HEK293 (cell line): ENCODE data around the gene WNT7A.

Experiments
- CTCF ChIA-PET: fragments of 350-600 bp; formaldehyde crosslinking; extraction: SDS; loops from one replicate; lab custom pipeline; 2021; ENCODE audit warnings: antibody characterized with exemption; lab: Yijun Ruan, JAX
- POLR2A ChIA-PET: fragments of 300-600 bp; formaldehyde crosslinking; extraction: SDS; loops from one replicate; lab custom pipeline; 2020; ENCODE audit warnings: antibody characterized with exemption, inconsistent platforms; lab: Yijun Ruan, JAX
- H3K27ac ChIP-seq: fragments of 200-500 bp; sonication (Bioruptor generic); 2 replicates; pipeline ENCODE4 v1.5.1; 2014; ENCODE audit warnings: low read depth, low read length, control low read depth, inconsistent platforms; ENCODE audit errors: extremely low read depth
- H3K36me3 ChIP-seq, 2 experiments: fragments of 200-500 bp in 1 of 2; sonication (Bioruptor generic) in 1 of 2; 1 replicate in 1 of 2; 2 replicates in 1 of 2; pipeline ENCODE4 v1.5.1; 2014 to 2017; ENCODE audit warnings: inconsistent platforms in 2 of 2, low read length in 2 of 2; ENCODE audit not compliant: control insufficient read depth in 2 of 2, insufficient read depth in 1 of 2
- H3K4me1 ChIP-seq: fragments of 200-500 bp; sonication (Bioruptor generic); 2 replicates; pipeline ENCODE4 v1.5.1; 2014; ENCODE audit warnings: mild to moderate bottlenecking, low read length, inconsistent platforms; ENCODE audit not compliant: control insufficient read depth, insufficient read depth
- H3K4me3 ChIP-seq: 2 replicates; pipeline ENCODE4 v1.5.1; 2011; ENCODE audit warnings: low read depth, mild to moderate bottlenecking, control low read depth, low read length, moderate library complexity
- H3K9me3 ChIP-seq: fragments of 200-500 bp; sonication (Bioruptor generic); 2 replicates; pipeline ENCODE4 v1.5.1; 2014; ENCODE audit warnings: low read depth, low read length, inconsistent platforms; ENCODE audit not compliant: control insufficient read depth, insufficient read depth
- KLF1 ChIP-seq: fragments of 450-650 bp; formaldehyde crosslinking; IDR thresholded peaks from 2 replicates; pipeline ENCODE4 v1.5.1; 2016; ENCODE audit warnings: missing biosample characterization, missing genetic modification characterization
- SCRT1 ChIP-seq: fragments of 450-650 bp; formaldehyde crosslinking; IDR thresholded peaks from 2 replicates; pipeline ENCODE4 v1.5.1; 2016; ENCODE audit warnings: missing biosample characterization, missing genetic modification characterization, borderline replicate concordance
- ZBTB20 ChIP-seq: fragments of 450-650 bp; formaldehyde crosslinking; IDR thresholded peaks from 2 replicates; pipeline ENCODE4 v1.5.1; 2016; ENCODE audit warnings: missing biosample characterization, missing genetic modification characterization
- ZNF146 ChIP-seq: fragments of 450-650 bp; formaldehyde crosslinking; IDR thresholded peaks from 2 replicates; pipeline ENCODE4 v1.5.1; 2016; ENCODE audit warnings: missing biosample characterization, missing genetic modification characterization
- ZNF2 ChIP-seq: fragments of 450-650 bp; formaldehyde crosslinking; IDR thresholded peaks from 2 replicates; pipeline ENCODE4 v1.5.1; 2016; ENCODE audit warnings: missing biosample characterization, missing genetic modification characterization
- ZNF221 ChIP-seq: fragments of 450-650 bp; formaldehyde crosslinking; IDR thresholded peaks from 2 replicates; pipeline ENCODE4 v1.5.1; 2017; ENCODE audit warnings: missing biosample characterization, missing genetic modification characterization, borderline replicate concordance
- ZNF311 ChIP-seq: fragments of 450-650 bp; formaldehyde crosslinking; IDR thresholded peaks from 2 replicates; pipeline ENCODE4 v1.5.1; 2017; ENCODE audit warnings: missing biosample characterization, missing genetic modification characterization, borderline replicate concordance
- ZNF544 ChIP-seq: fragments of 450-650 bp; formaldehyde crosslinking; IDR thresholded peaks from 2 replicates; pipeline ENCODE4 v1.5.0; 2017; ENCODE audit warnings: missing biosample characterization, missing genetic modification characterization
- ZNF548 ChIP-seq: fragments of 450-650 bp; formaldehyde crosslinking; IDR thresholded peaks from 2 replicates; pipeline ENCODE4 v1.5.1; 2016; ENCODE audit warnings: missing biosample characterization, missing genetic modification characterization
- ZNF555 ChIP-seq: fragments of 450-650 bp; formaldehyde crosslinking; conservative IDR thresholded peaks from 2 replicates; pipeline ENCODE4 v1.5.1; 2017; ENCODE audit warnings: missing biosample characterization, mild to moderate bottlenecking, missing genetic modification characterization, inconsistent platforms
- ZNF621 ChIP-seq: fragments of 450-650 bp; formaldehyde crosslinking; IDR thresholded peaks from 2 replicates; pipeline ENCODE4 v1.5.1; 2017; ENCODE audit warnings: missing biosample characterization, missing genetic modification characterization
- ZNF623 ChIP-seq: fragments of 450-650 bp; formaldehyde crosslinking; IDR thresholded peaks from 2 replicates; pipeline ENCODE4 v1.5.1; 2016; ENCODE audit warnings: missing biosample characterization, missing genetic modification characterization
- ZNF629 ChIP-seq: fragments of 450-650 bp; formaldehyde crosslinking; IDR thresholded peaks from 2 replicates; pipeline ENCODE4 v1.5.1; 2017; ENCODE audit warnings: missing biosample characterization, missing genetic modification characterization
- ZNF677 ChIP-seq: fragments of 450-650 bp; IDR thresholded peaks from 2 replicates; pipeline ENCODE4 v1.5.0; 2018; ENCODE audit warnings: missing biosample characterization, mild to moderate bottlenecking, missing genetic modification characterization, moderate library complexity
- ZNF785 ChIP-seq: fragments of 450-650 bp; formaldehyde crosslinking; IDR thresholded peaks from 2 replicates; pipeline ENCODE4 v1.5.1; 2016; ENCODE audit warnings: missing biosample characterization, missing genetic modification characterization
- ZNF830 ChIP-seq: fragments of 450-650 bp; IDR thresholded peaks from 2 replicates; pipeline ENCODE4 v1.5.0; 2018; ENCODE audit warnings: missing biosample characterization, missing genetic modification characterization, low read depth, mild to moderate bottlenecking, moderate library complexity
- ZNF837 ChIP-seq: fragments of 450-650 bp; formaldehyde crosslinking; IDR thresholded peaks from 2 replicates; pipeline ENCODE4 v1.5.1; 2016; ENCODE audit warnings: missing biosample characterization, missing genetic modification characterization
- TF ChIP-seq, protein P1 (sequence below): fragments of 450-650 bp; formaldehyde crosslinking; IDR thresholded peaks from 2 replicates; pipeline ENCODE4 v1.5.1; 2017; ENCODE audit warnings: missing biosample characterization, missing genetic modification characterization
- TF ChIP-seq, protein P2 (sequence below): fragments of 450-650 bp; formaldehyde crosslinking; IDR thresholded peaks from 2 replicates; pipeline ENCODE4 v1.5.1; 2016; ENCODE audit warnings: missing biosample characterization, missing genetic modification characterization, borderline replicate concordance

WNT7A gene

DNA sequence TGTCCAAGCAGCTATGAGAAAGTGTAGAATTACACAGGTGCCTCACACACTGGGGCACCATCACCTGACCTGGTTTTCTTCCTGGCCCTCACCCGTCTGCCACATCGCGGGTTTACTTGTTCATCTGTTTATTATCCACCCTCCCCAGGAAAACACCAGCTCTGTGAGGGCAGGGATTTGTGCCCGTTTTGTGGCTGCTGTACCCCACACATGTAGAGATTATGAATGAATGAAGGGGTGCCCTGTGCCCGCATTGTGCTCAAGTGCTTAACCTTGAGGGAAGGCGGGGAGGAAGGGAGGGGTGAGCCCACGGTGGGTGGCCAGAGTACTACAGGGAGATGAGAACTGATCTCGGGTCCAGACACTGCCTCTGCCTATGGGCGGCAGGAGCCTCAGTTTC is 108.4 kb downstream of the WNT7A start:
- Histone ChIP-seq H3K9me3 (no peaks in the 10 kb centered on the region), H3K36me3 (no peaks in the 10 kb centered on the region), H3K27ac (no peak overlapping the region), H3K4me3 (no peak overlapping the region), H3K4me1 (no peaks in the 10 kb centered on the region)
- CTCF ChIA-PET, result no interaction called here
- POLR2A ChIA-PET, result no interaction called here
- TF ChIP-seq ZNF629 (tag by site-specific recombination) (no peak), ZNF555 (tag by site-specific recombination) (no peak), ZNF621 (tag by site-specific recombination) (no peak), ZNF785 (no peak), ZNF837 (tag by site-specific recombination) (no peak), ZNF311 (no peak), SCRT1 (tag by site-specific recombination) (no peak), ZNF677 (tag by site-specific recombination) (no peak), ZNF221 (no peak), ZBTB20 (tag by site-specific recombination) (no peak)
- TF ChIP-seq, protein P1, sequence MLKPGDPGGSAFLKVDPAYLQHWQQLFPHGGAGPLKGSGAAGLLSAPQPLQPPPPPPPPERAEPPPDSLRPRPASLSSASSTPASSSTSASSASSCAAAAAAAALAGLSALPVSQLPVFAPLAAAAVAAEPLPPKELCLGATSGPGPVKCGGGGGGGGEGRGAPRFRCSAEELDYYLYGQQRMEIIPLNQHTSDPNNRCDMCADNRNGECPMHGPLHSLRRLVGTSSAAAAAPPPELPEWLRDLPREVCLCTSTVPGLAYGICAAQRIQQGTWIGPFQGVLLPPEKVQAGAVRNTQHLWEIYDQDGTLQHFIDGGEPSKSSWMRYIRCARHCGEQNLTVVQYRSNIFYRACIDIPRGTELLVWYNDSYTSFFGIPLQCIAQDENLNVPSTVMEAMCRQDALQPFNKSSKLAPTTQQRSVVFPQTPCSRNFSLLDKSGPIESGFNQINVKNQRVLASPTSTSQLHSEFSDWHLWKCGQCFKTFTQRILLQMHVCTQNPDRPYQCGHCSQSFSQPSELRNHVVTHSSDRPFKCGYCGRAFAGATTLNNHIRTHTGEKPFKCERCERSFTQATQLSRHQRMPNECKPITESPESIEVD (tag by site-specific recombination), result no peak
- TF ChIP-seq, protein P2, sequence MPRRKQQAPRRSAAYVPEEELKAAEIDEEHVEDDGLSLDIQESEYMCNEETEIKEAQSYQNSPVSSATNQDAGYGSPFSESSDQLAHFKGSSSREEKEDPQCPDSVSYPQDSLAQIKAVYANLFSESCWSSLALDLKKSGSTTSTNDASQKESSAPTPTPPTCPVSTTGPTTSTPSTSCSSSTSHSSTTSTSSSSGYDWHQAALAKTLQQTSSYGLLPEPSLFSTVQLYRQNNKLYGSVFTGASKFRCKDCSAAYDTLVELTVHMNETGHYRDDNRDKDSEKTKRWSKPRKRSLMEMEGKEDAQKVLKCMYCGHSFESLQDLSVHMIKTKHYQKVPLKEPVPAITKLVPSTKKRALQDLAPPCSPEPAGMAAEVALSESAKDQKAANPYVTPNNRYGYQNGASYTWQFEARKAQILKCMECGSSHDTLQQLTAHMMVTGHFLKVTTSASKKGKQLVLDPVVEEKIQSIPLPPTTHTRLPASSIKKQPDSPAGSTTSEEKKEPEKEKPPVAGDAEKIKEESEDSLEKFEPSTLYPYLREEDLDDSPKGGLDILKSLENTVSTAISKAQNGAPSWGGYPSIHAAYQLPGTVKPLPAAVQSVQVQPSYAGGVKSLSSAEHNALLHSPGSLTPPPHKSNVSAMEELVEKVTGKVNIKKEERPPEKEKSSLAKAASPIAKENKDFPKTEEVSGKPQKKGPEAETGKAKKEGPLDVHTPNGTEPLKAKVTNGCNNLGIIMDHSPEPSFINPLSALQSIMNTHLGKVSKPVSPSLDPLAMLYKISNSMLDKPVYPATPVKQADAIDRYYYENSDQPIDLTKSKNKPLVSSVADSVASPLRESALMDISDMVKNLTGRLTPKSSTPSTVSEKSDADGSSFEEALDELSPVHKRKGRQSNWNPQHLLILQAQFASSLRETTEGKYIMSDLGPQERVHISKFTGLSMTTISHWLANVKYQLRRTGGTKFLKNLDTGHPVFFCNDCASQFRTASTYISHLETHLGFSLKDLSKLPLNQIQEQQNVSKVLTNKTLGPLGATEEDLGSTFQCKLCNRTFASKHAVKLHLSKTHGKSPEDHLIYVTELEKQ (tag by site-specific recombination), result no peak

DNA sequence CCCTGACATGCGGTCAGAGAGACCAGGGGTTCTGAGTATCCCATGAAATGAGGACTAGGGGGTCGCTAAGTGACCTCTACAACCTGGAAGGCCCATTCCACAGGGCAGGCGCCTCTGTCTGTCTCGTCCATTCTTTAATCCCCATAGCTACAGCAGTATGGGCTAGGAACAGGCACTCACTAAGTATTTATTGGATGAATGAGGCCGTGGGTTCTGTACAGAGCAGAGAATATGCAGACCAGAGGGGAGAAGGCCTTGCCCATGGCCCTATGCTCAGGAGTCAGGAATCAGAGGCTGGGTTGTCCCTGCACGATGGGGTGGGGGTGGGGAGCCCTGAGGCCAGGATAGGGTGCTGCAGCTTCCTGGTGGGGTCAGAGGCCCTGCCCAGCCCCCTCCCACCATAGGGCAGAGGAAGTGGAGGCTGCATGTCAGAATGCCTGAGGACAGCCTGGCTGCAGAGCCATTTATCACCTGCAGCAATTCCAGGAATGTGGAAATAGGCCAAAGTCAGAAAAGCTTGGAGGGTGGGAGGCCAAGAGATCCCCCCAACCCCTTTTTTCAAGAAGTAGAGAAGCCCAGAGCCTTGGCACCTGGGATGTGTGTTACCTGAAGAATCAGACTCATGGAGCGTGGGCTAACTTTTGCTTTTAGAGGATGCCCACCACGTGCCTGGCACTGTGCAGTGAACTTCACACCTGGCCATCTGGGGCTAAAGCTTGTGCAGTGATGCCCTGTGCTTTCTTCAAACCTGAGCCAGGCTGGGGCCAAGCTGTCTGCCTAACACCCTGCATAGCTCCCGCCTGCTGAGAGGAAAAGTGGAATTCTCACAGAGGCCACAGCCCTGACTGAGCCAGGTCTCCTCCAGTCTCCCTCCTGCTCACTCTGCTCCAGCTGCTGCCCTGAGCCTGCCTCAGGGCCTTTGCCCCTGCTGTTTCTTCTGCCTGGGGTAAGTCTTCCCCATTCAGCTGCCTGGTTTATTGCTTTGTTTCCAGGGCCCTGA is 109.4 kb downstream of the WNT7A start:
- ChIA-PET POLR2A (no interaction called here), CTCF (no interaction called here)
- H3K27ac ChIP-seq, result no peak overlapping the region
- no peaks in the 10 kb centered on the region for H3K36me3 ChIP-seq
- H3K4me1 ChIP-seq, result no peaks in the 10 kb centered on the region
- TF ChIP-seq ZNF623 (peak; percentile 78), ZNF548 (no peak), KLF1 (tag by site-specific recombination) (no peak), ZNF2 (no peak), ZNF544 (tag by site-specific recombination) (no peak), ZNF830 (no peak), ZNF146 (tag by site-specific recombination) (no peak)
- H3K4me3 ChIP-seq, result no peak overlapping the region
- H3K9me3 ChIP-seq, result no peaks in the 10 kb centered on the region
